ENCODE data around the gene DCUN1D2.
"Not testable (repeated sequence)": the region's sequence is repeated elsewhere in the genome, so short reads cannot be mapped to it uniquely, and the experiment has no call there.

The DCUN1D2 gene

GRCh38 chr13:113489549-113490495 lies 689 bp downstream of the DCUN1D2 start:
- DNase-seq (ENCODE audit: low spot score) = no peak

GRCh38 chr13:113489171-113489548 lies 1.4 kb downstream of the DCUN1D2 start:
- DNase-seq (ENCODE audit: low spot score) = no peak

GRCh38 chr13:113488283-113488682 lies 2.2 kb downstream of the DCUN1D2 start:
- no peak for DNase-seq (ENCODE audit: low spot score)

- DNase-seq (ENCODE audit: low spot score) = no peak
Measured at GRCh38 chr13:113486698-113487097, 3.8 kb downstream of the DCUN1D2 start.

GRCh38 chr13:113485545-113485944 lies 5.0 kb downstream of the DCUN1D2 start:
- no peak for DNase-seq (ENCODE audit: low spot score)

- DNase-seq (ENCODE audit: low spot score) = no peak
Measured at GRCh38 chr13:113483504-113484293, 6.8 kb downstream of the DCUN1D2 start.

- DNase-seq (ENCODE audit: low spot score) = no peak
Measured at GRCh38 chr13:113483081-113483480, 7.4 kb downstream of the DCUN1D2 start.

GRCh38 chr13:113479179-113479578 lies 11.3 kb downstream of the DCUN1D2 start:
- no peak for DNase-seq (ENCODE audit: low spot score)

- DNase-seq (ENCODE audit: low spot score) = no peak
Measured at GRCh38 chr13:113477724-113478123, 12.8 kb downstream of the DCUN1D2 start.

GRCh38 chr13:113476811-113477210 lies 13.7 kb downstream of the DCUN1D2 start:
- no peak for DNase-seq (ENCODE audit: low spot score)

- no peak for DNase-seq (ENCODE audit: low spot score)
Measured at GRCh38 chr13:113475911-113476310, 14.6 kb downstream of the DCUN1D2 start.

GRCh38 chr13:113475280-113475679 lies 15.2 kb downstream of the DCUN1D2 start:
- no peak for DNase-seq (ENCODE audit: low spot score)

GRCh38 chr13:113474179-113474578 lies 16.3 kb downstream of the DCUN1D2 start:
- no peak for DNase-seq (ENCODE audit: low spot score)

GRCh38 chr13:113472355-113473025 lies 18.0 kb downstream of the DCUN1D2 start:
- no peak for DNase-seq (ENCODE audit: low spot score)

GRCh38 chr13:113471844-113472243 lies 18.7 kb downstream of the DCUN1D2 start:
- no peak for DNase-seq (ENCODE audit: low spot score)

- DNase-seq (ENCODE audit: low spot score) = not testable (repeated sequence)
Measured at GRCh38 chr13:113470635-113471163, 19.8 kb downstream of the DCUN1D2 start.

GRCh38 chr13:113470073-113470472 lies 20.4 kb downstream of the DCUN1D2 start:
- DNase-seq (ENCODE audit: low spot score) = no peak

GRCh38 chr13:113469582-113469981 lies 20.9 kb downstream of the DCUN1D2 start:
- DNase-seq (ENCODE audit: low spot score) = no peak

GRCh38 chr13:113468472-113469201 lies 21.9 kb downstream of the DCUN1D2 start:
- DNase-seq (ENCODE audit: low spot score) = no peak

GRCh38 chr13:113468029-113468428 lies 22.5 kb downstream of the DCUN1D2 start:
- DNase-seq (ENCODE audit: low spot score) = no peak

GRCh38 chr13:113466383-113466782 lies 24.1 kb downstream of the DCUN1D2 start:
- peak; percentile 17 for DNase-seq (ENCODE audit: low spot score)
